ENCODE data around the gene SLC22A1.
"Not testable (repeated sequence)": the region's sequence is repeated elsewhere in the genome, so short reads cannot be mapped to it uniquely, and the experiment has no call there.

Gene SLC22A1

GRCh38 chr6:160121558-160121957 lies at the start of gene SLC22A1:
TSS of gene SLC22A1 (plus strand) at chr6:160121815. CDS start at chr6:160121936, 121 bp downstream.
- DNase-seq (ENCODE audit: low spot score): no peak

DNA sequence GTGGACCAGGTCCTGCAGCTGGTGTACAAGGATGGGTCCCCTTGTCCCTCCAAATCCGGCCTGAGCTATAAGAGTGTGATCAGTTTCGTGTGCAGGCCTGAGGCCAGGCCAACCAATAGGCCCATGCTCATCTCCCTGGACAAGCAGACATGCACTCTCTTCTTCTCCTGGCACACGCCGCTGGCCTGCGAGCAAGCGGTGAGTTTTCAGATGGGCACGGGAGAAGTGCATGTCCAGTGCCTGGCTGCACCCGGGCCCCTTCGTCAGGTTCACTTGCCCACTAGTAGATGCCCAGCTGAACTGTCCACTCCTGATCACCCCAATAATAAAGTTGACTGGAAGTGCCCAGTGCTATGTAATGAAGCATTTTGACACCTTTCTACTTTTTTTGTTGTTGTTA lies 48.3 kb upstream of the SLC22A1 start:
- DNase-seq (ENCODE audit: low spot score): no peak

DNA sequence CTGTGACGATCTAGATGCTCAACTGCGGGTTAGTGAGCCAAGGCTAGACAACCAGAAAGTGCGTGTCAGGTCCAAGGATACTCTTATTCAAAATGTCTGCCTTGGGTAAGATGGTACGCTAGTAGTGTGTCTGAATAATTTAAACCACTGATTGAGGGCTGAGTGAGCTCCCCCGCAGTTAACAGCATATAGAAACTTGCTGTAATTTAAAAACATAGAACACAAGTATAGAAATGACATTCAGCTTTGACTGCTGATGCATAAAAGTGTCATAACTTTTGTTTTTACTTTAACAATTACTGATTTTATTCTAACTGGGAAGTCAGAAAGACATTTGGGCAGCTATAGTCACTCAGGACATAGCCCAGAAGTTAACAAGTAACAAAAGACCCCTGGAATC lies 45.6 kb upstream of the SLC22A1 start:
- DNase-seq (ENCODE audit: low spot score): no peak

GRCh38 chr6:160077024-160077423 lies 44.6 kb upstream of the SLC22A1 start:
- DNase-seq (ENCODE audit: low spot score): no peak

DNA sequence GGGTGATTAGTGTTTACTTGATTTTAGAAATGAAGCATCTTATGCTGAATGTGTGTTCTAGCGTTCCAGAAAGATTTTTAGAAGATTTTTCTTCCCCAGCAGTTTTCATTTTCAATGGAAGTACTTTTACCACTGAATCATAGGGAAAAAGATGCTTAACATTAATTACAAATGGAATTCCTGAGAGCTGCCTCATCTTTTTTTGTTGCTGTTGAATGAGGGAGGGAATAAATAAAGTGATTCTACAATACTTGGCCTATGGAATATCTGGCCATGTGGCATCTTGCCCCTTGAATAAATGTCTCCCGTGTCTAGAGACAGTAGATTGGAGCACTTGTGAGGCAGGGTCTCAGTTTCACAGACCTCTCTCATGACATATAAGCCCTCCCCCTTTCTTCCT lies 44.1 kb upstream of the SLC22A1 start:
- DNase-seq (ENCODE audit: low spot score): no peak

DNA sequence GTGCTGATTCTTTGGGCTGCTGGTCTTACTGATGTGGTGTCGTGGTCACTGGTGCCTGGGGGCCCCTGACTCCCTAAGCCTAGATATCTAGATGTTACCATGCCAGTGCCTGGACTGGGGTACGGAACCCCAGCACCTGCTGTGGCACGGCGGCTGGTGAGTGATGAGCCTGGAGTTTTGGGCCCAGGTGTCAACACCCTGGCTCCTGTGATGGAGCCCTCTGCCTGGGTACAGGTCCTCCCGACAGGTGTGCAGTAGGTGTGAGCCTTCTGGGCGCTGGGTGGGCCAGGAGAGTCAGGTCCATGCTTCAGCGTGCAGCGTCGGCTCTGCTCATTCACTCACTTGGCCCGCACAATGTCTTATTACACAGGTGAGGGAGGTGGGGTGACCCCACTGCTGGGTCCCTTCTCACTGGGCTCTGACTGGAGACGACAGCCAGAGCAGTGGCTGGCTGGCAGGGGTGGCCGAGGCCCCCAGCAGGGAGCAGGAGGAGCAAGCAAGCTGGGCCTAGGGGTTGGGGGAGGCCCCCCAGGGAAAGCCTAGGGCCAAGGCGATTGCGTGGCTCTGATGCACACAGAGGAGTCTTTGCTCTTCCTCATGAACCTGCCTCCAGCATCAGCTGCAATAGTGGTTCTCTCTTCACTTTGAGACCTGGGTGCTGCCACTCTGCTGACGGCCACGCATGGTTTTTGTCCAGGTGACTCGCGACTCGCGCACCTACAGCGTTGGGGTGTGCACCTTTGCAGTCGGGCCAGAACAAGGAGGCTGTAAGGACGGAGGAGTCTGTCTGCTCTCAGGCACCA lies 42.5 kb upstream of the SLC22A1 start:
- DNase-seq (ENCODE audit: low spot score): no peak

DNA sequence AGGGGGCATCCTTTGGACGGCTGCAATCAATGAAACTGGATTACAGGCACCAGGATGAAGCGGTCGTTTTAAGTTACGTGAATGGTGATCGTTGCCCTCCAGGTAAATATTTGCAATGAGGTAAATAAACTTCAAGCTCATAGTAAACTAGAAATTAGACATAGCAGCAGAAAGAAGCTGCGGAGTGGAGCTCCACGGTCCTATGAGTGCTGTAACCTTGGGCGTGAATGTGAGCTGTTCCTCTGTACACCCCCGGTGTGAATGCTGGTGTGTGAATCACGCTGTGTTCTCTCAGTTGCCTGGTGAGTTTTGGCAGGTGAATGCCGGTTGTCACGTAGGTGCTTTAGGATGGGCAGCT lies 42.0 kb upstream of the SLC22A1 start:
- no peak for DNase-seq (ENCODE audit: low spot score)

DNA sequence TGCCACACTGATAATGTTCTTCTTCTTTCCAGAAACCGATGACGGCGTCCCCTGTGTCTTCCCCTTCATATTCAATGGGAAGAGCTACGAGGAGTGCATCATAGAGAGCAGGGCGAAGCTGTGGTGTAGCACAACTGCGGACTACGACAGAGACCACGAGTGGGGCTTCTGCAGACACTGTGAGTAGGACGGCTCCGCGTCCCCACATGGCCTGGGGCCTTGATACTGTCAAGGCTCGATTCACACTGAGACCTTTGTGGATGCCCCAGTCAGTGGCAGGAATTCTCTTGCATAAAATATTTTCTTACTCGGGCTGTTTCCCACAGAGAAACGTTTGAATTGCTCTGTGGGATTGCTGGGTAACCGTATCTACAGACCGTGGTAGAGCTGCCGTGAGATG lies 41.5 kb upstream of the SLC22A1 start:
- no peak for DNase-seq (ENCODE audit: low spot score)

GRCh38 chr6:160081398-160081797 lies 40.2 kb upstream of the SLC22A1 start:
- DNase-seq (ENCODE audit: low spot score): no peak

GRCh38 chr6:160082627-160083026 lies 39.0 kb upstream of the SLC22A1 start:
- no peak for DNase-seq (ENCODE audit: low spot score)

DNA sequence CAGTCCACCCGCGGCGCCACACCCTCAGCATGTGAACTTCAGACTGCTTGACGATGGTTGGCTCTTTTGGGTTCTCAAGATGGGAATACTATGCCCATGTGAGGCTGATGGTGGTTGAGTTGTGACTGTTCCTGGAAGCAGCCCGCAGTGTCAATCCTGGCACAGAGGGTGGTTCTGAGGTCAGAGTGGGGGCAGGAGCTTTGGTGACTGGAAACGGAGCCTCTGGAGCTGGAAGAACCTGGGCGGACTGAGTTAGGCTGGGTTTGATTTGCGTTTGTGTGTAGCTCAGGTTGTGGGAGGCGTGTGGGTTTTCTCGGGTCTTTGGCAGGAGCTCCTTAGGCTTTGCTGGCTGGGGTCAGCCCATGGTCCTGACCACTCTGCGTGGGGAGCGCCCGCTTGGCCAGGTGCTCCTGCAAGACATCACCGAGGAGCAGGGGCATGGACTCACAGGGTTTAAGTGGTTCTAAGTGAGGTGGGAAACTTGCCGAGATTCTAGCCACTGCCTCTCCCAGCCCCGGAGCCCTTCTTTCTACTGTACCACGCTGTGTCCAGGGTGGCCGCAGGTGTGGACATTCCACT lies 37.3 kb upstream of the SLC22A1 start:
- no peak for DNase-seq (ENCODE audit: low spot score)

DNA sequence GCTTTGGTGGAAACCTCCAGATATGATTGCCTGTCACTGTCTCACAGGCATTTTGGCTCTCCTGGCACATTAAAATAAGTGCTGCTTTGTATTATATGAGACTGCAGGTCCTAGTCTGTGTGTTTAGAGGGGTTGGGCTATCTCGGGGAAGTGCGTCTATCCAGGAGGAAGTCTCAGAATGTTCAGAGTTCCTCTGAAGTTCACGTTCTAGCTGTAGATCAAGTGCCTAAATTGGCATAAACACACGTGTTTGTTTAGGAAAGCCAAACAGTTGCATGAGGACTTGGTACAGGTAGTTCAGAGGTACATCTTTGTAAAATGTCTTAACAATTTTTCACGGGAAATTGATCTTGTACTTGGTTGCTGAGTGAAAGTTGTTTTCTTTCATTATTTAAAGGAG lies 36.4 kb upstream of the SLC22A1 start:
- no peak for DNase-seq (ENCODE audit: low spot score)

DNA sequence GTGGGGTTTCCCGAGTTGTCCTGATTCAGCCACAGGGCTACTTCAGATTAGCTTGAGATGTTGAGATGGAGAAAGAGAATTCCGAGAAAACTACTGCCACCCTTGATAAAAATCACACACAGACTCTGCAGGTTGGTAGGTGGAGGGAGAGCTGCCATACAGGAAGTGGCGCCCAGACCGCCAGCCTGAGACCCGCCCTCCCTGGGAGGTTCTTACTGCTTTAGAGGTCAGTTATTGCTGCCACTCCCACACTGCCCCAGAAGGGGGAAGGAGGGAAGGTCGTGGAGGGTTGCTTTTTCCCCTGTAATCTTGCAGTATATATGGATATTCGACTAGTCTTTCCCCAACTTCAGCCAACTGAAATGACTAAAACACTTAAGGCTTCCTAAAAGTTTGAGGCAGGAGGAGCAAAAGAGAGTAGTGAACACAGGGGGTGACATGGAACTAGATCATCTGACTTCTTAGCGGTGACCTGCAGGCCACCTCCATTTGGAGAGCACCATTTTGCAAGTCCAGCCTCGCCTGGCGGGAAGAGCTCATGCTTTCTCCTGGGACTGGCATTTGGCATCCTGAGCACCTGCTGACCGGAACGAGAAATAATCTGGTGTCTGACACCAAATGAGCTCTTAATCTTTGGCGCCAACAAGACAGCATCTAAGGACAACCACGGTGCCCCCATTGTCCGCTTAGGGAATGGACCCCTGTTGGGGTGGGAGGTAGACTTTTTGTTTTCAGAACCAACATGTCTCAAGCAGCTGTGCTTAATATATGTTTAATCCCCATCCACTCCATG lies 35.7 kb upstream of the SLC22A1 start:
- DNase-seq (ENCODE audit: low spot score): no peak

GRCh38 chr6:160086754-160087153 lies 34.9 kb upstream of the SLC22A1 start:
- no peak for DNase-seq (ENCODE audit: low spot score)

DNA sequence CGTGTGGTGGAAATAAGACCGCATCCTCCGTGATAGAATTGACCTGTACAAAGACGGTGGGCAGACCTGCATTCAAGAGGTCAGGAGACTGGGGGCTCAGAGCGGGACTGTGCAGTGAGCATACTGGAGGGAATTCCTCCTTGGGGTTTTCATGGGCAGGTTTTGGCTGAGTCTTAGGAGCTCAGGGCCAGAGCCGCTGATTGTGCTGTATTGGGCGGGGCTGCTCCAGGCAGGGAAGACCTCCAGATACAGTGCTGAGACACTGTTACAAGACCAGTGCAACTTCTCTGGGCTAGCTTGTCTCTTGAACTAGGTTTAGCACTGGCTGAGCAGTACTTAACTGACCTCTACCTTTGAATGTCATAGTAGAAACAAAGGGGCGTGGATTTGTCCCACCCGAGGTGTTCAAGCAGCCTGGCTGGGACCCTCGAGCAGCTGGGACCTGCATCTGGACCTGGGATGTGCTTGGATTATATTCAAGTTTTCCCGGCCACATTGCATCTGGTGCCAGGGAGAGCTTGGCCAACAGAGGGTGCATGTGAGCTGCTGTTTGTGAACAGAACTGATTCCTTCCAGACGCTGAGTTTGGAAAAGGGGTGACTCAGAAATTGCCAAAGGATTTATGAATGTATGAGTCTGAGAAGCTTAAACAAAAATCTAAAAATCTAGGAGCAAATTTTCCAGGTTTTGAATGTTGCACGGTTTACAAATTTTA lies 33.4 kb upstream of the SLC22A1 start:
- DNase-seq (ENCODE audit: low spot score): peak; percentile 69

- no peak for DNase-seq (ENCODE audit: low spot score)
Measured at GRCh38 chr6:160088784-160089533, 32.7 kb upstream of the SLC22A1 start.

DNA sequence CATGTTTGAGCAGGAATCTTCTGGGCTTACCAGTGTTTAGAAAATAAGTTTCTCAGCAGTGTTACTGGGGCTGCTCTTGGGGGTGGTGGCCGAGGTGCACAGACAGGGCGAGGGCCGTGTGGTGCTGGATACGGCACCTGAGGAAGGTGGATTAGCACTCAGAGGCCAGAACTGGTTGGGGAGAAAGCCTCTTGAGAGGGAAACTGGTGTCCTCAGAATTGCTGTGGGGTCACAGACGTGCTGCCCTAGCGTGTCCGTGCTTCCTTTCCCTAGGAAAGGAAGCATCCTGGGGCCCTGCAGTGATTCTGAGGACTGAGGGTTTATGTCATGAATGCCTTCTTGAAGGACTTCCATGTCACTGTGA lies 32.1 kb upstream of the SLC22A1 start:
- no peak for DNase-seq (ENCODE audit: low spot score)

DNA sequence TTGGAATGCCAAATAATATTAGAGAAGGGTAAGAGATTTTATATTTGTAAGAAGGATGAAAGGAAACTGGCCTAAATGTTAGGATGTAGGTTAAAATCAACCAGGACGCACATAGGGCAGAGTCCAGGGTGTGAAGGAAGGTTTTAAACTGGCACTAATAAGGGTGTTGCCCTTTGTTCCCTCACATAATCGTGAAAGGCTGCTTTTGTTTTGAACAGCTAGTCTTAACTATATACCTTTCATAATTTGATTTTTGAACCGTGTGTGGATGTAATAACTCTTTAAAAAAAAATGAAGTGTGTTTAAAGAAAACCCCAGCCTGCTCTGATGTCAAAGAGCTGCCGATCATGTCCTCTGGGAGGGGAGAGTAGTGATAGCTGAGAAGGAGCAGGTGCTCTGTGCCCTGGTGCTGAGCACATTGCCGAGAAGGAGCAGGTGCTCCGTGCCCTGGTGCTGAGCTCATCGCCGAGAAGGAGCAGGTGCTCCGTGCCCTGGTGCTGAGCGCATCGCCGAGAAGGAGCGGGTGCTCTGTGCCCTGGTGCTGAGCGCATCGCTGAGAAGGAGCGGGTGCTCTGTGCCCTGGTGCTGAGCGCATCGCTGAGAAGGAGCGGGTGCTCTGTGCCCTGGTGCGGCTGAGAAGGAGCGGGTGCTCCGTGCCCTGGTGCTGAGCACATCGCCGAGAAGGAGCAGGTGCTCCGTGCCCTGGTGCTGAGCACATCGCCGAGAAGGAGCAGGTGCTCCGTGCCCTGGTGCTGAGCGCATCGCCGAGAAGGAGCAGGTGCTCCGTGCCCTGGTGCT lies 31.0 kb upstream of the SLC22A1 start:
- not testable (repeated sequence) for DNase-seq (ENCODE audit: low spot score)

DNA sequence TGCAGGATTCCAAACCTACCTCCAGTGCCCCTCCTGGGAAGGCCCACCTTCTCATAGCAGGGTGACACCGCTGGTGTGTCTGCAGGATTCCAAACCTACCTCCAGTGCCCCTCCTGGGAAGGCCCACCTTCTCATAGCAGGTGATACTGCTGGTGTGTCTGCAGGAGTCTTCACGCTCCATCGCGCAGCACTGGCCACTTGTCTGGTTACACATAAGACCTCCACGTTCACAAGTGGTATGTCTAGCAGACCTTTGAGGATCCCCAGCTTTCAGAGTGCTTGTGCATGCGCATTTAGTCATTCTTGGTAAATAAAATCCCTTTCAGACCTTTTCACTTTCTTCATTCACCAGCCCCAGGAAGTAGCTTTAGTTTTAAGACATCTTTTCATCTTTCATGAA lies 29.4 kb upstream of the SLC22A1 start:
- not testable (repeated sequence) for DNase-seq (ENCODE audit: low spot score)

- DNase-seq (ENCODE audit: low spot score): no peak
Measured at GRCh38 chr6:160092602-160093001, 29.0 kb upstream of the SLC22A1 start.

- DNase-seq (ENCODE audit: low spot score): no peak
Measured at GRCh38 chr6:160093061-160093460, 28.6 kb upstream of the SLC22A1 start.
